ENCODE results near the gene UMODL1.

UMODL1 gene

GRCh38 chr21:42093991-42094421 is 22.9 kb downstream of the UMODL1 start:
- H3K4me3 ChIP-seq (ENCODE audit: low read depth, low read length): no peak overlapping the region
- H3K27ac ChIP-seq (ENCODE audit: extremely low read depth, low read depth, low read length): no peak overlapping the region
- no peaks in the 10 kb centered on the region for H3K36me3 ChIP-seq (ENCODE audit: control insufficient read depth in 2 of 2, insufficient read depth in 1 of 2, low read length in 2 of 2)
- ChIA-PET CTCF (interaction anchor here (1.0 to 7.2 kb wide), 2 partner anchors 14 to 52 kb away, joined by 3 to 42 read pairs; no protein-coding TSS in a partner anchor), POLR2A (no interaction called here)
- TF ChIP-seq ZNF571 (tag by site-specific recombination; IDR thresholded peaks at IDR 0.05): no peak
- TF ChIP-seq FEZF1 (tag by site-specific recombination; IDR thresholded peaks at IDR 0.05): no peak
- H3K4me1 ChIP-seq (ENCODE audit: control insufficient read depth, insufficient read depth, low read length): peaks cover 11% of the 10 kb centered on the region
- H3K9me3 ChIP-seq (ENCODE audit: control insufficient read depth, insufficient read depth, low read depth, low read length): no peaks in the 10 kb centered on the region

GRCh38 chr21:42094811-42095210 is 23.7 kb downstream of the UMODL1 start:
- Histone ChIP-seq H3K4me3 (ENCODE audit: low read depth, low read length) (no peak overlapping the region), H3K36me3 (ENCODE audit: control insufficient read depth in 2 of 2, insufficient read depth in 1 of 2, low read length in 2 of 2) (no peaks in the 10 kb centered on the region), H3K27ac (ENCODE audit: extremely low read depth, low read depth, low read length) (no peak overlapping the region), H3K9me3 (ENCODE audit: control insufficient read depth, insufficient read depth, low read depth, low read length) (no peaks in the 10 kb centered on the region), H3K4me1 (ENCODE audit: control insufficient read depth, insufficient read depth, low read length) (peaks cover 11% of the 10 kb centered on the region)
- CTCF ChIA-PET: interaction anchor here (1.4 to 7.2 kb wide), 2 partner anchors 13 to 22 kb away, joined by 3 to 42 read pairs; no protein-coding TSS in a partner anchor
- POLR2A ChIA-PET: no interaction called here
- TF ChIP-seq PRDM1 (tag by site-specific recombination; IDR thresholded peaks at IDR 0.05) (no peak), SETDB1 (IDR thresholded peaks at IDR 0.05; ENCODE audit: insufficient read length, low read length) (peak; percentile 68), ZNF391 (tag by site-specific recombination; IDR thresholded peaks at IDR 0.05; ENCODE audit: borderline replicate concordance, low read depth) (no peak), ZSCAN18 (tag by site-specific recombination; IDR thresholded peaks at IDR 0.05) (no peak)

GRCh38 chr21:42095581-42095980 is 24.5 kb downstream of the UMODL1 start:
- Histone ChIP-seq H3K4me3 (ENCODE audit: low read depth, low read length) (no peak overlapping the region), H3K27ac (ENCODE audit: extremely low read depth, low read depth, low read length) (no peak overlapping the region), H3K9me3 (ENCODE audit: control insufficient read depth, insufficient read depth, low read depth, low read length) (no peaks in the 10 kb centered on the region), H3K4me1 (ENCODE audit: control insufficient read depth, insufficient read depth, low read length) (peaks cover 11% of the 10 kb centered on the region), H3K36me3 (ENCODE audit: control insufficient read depth in 2 of 2, insufficient read depth in 1 of 2, low read length in 2 of 2) (no peaks in the 10 kb centered on the region)
- ChIA-PET CTCF (interaction anchor here (0.6 to 7.2 kb wide), 5 partner anchors 12 to 486 kb away, joined by 3 to 42 read pairs (median 3); no protein-coding TSS in a partner anchor), POLR2A (no interaction called here)
- TF ChIP-seq WT1 (tag by site-specific recombination; IDR thresholded peaks at IDR 0.05) (no peak), ZNF664 (tag by site-specific recombination; IDR thresholded peaks at IDR 0.05) (no peak), ZNF23 (tag by site-specific recombination; IDR thresholded peaks at IDR 0.05; ENCODE audit: borderline replicate concordance) (no peak), ZNF214 (tag by site-specific recombination; IDR thresholded peaks at IDR 0.05; ENCODE audit: borderline replicate concordance) (no peak)

GRCh38 chr21:42096566-42096965 is 25.4 kb downstream of the UMODL1 start:
- CTCF ChIA-PET: interaction anchor here (1.0 to 1.2 kb wide), 3 partner anchors 10 to 214 kb away, joined by 3 to 7 read pairs (median 4); no protein-coding TSS in a partner anchor
- H3K9me3 ChIP-seq (ENCODE audit: control insufficient read depth, insufficient read depth, low read depth, low read length): no peaks in the 10 kb centered on the region
- no peaks in the 10 kb centered on the region for H3K36me3 ChIP-seq (ENCODE audit: control insufficient read depth in 2 of 2, insufficient read depth in 1 of 2, low read length in 2 of 2)
- H3K4me3 ChIP-seq (ENCODE audit: low read depth, low read length): no peak overlapping the region
- no peak for TF ChIP-seq FEZF1 (tag by site-specific recombination; IDR thresholded peaks at IDR 0.05)
- TF ChIP-seq ZNF600 (tag by site-specific recombination; IDR thresholded peaks at IDR 0.05): no peak
- no peak for TF ChIP-seq SCRT2 (tag by site-specific recombination; IDR thresholded peaks at IDR 0.05)
- TF ChIP-seq CTCF (tag by site-specific recombination; IDR thresholded peaks at IDR 0.05): no peak
- TF ChIP-seq ZNF658 (tag by site-specific recombination; IDR thresholded peaks at IDR 0.05): no peak
- TF ChIP-seq ZBTB1 (tag by site-specific recombination; IDR thresholded peaks at IDR 0.05): no peak
- TF ChIP-seq ZNF398 (tag by site-specific recombination; IDR thresholded peaks at IDR 0.05): no peak
- H3K4me1 ChIP-seq (ENCODE audit: control insufficient read depth, insufficient read depth, low read length): peaks cover 11% of the 10 kb centered on the region
- no peak overlapping the region for H3K27ac ChIP-seq (ENCODE audit: extremely low read depth, low read depth, low read length)
- POLR2A ChIA-PET: no interaction called here

Data from HEK293 (cell line).